Gastroesophageal sphincter (tissue), 4 donors: Measurements from ENCODE around the gene ACADVL. TPM values are rescaled to one million over a fixed set of nuclear protein-coding genes. Genes with fewer than 3 reads are reported as not detected.

Experiments used
- ATAC-seq: fragments of 150-250 bp; one replicate; pipeline ENCODE4 v1.9.1; 2016; ENCODE audit warnings: mild to moderate bottlenecking, moderate library complexity
- H3K27ac ChIP-seq, 4 donors: fragments of 200-600 bp; sonication (generic) in 3 of 4; 1 replicate in 3 of 4; 2 replicates in 1 of 4; pipeline ENCODE4 v1.5.1; 2016 to 2019
- H3K27me3 ChIP-seq: fragments of 200-600 bp; sonication (generic); one replicate; pipeline ENCODE4 v1.5.1; 2019
- H3K36me3 ChIP-seq, 2 donors: fragments of 200-600 bp; sonication (generic); one replicate each; pipeline ENCODE4 v1.5.1; 2019; ENCODE audit warnings: control low read depth in 1 of 2
- H3K4me1 ChIP-seq, 3 donors: fragments of 200-600 bp; sonication (generic); 1 replicate in 2 of 3; 2 replicates in 1 of 3; pipeline ENCODE4 v1.5.1; 2016 to 2019; ENCODE audit warnings: control low read depth in 2 of 3
- H3K4me3 ChIP-seq, 2 donors: fragments of 200-600 bp; sonication (generic); one replicate each; pipeline ENCODE4 v1.5.1; 2019; ENCODE audit warnings: mild to moderate bottlenecking in 1 of 2, moderate library complexity in 1 of 2
- H3K9me3 ChIP-seq, 3 donors: fragments of 200-600 bp; sonication (generic); one replicate each; pipeline ENCODE4 v1.5.1; 2017 to 2019; ENCODE audit warnings: control low read depth in 2 of 3
- EP300 ChIP-seq: sonication (generic); formaldehyde crosslinking; IDR thresholded peaks from one replicate; pipeline ENCODE4 v1.6.1; 2017; ENCODE audit warnings: antibody characterized with exemption, mild to moderate bottlenecking
- POLR2A ChIP-seq, 2 donors: fragments of 450-650 bp; IDR thresholded peaks; one replicate each; pipeline ENCODE4 v1.6.1; 2017; ENCODE audit warnings: antibody characterized with exemption in 2 of 2, mild to moderate bottlenecking in 2 of 2, moderate library complexity in 1 of 2
- POLR2AphosphoS5 ChIP-seq: sonication (generic); formaldehyde crosslinking; IDR thresholded peaks from one replicate; pipeline ENCODE4 v1.6.1; 2017; ENCODE audit warnings: antibody characterized with exemption
- whole genome bisulfite sequencing, 2 donors: methylation state at CpG; one replicate each; pipeline ENCODE4 v1.1.5; 2018; ENCODE audit warnings: low coverage in 1 of 2; 5-methylcytosine and 5-hydroxymethylcytosine counted together
- small RNA-seq, 4 donors: library from RNA; depleted of rRNA; stranded (forward); fragments of <200 nt; gene quantifications; one replicate each; pipeline ENCODE3, GENCODE V24; 2016
- total RNA-seq, 4 donors: library from RNA; depleted of rRNA; stranded (reverse); fragments of >200 nt; gene quantifications; one replicate each; pipeline ENCODE4 v1.1.0, GENCODE V29; 2016
- TF ChIP-seq, protein P1 (sequence below), 4 experiments: fragments of 200-600 bp in 2 of 4; fragments of 450-650 bp in 2 of 4; sonication (generic) in 1 of 4; IDR thresholded peaks; one replicate each; pipeline ENCODE4 v1.5.1; 2017 to 2019; ENCODE audit warnings: antibody characterized with exemption in 4 of 4, mild to moderate bottlenecking in 2 of 4, moderate library complexity in 2 of 4

ACADVL gene
- total RNA-seq, 4 donors from 2014 or later = 331 to 508 (median 475) TPM

DNA sequence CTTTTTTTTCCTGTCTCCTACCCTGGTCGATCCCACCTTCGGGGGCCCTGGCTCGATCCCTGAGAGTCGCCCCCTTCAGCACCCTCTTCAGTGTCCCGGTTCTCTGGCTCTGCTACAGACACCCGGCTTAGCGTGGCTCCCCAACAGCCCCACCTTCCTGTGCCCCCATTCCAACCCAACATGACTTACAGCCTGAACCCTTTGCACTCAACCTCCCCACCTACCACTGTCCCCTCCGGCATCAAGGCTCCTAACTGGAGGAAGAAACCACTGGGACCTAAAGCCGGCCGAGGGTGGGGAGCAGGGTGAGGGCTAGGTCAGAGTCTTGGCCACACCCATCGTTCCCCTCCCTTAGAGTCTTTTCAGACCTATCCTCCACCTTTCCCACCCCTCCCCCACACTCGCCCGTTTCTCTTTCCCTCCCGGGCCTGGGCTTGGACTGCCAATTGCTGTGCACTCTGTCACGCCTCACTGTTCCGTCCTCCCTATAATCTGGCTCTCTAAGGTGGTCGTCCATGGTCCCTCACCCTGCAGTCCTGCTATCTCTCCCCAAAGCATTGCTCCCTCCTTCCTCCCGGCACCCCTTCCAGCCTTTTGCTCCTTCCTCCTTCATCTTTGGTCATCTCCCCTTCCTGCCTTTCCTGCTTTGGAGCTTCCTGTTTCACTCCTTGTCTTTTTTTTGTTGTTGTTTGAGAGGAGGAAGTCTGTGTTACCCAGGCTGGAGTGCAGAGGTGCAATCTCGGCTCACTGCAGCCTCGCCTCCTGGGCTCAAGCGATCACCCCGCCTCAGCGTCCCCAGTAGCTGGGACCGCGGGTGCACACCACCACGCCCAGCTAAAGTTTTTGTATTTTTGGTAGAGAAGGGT lies 43.4 kb downstream of the ACADVL start:
- H3K27me3 ChIP-seq = peaks cover 80% of the 10 kb centered on the region
- WGBS, 2 donors = 5 to 9% methylated on average over 11 to 25 of the region's 26 CpGs
- peak; percentile 26 for ATAC-seq
- no peaks in the 10 kb centered on the region for H3K9me3 ChIP-seq
- TF ChIP-seq POLR2A (IDR thresholded peaks at IDR 0.05) (no peak), POLR2AphosphoS5 (no peak), EP300 (no peak)
- TF ChIP-seq, protein P1, sequence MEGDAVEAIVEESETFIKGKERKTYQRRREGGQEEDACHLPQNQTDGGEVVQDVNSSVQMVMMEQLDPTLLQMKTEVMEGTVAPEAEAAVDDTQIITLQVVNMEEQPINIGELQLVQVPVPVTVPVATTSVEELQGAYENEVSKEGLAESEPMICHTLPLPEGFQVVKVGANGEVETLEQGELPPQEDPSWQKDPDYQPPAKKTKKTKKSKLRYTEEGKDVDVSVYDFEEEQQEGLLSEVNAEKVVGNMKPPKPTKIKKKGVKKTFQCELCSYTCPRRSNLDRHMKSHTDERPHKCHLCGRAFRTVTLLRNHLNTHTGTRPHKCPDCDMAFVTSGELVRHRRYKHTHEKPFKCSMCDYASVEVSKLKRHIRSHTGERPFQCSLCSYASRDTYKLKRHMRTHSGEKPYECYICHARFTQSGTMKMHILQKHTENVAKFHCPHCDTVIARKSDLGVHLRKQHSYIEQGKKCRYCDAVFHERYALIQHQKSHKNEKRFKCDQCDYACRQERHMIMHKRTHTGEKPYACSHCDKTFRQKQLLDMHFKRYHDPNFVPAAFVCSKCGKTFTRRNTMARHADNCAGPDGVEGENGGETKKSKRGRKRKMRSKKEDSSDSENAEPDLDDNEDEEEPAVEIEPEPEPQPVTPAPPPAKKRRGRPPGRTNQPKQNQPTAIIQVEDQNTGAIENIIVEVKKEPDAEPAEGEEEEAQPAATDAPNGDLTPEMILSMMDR (IDR thresholded peaks at IDR 0.05) = no peak
- H3K4me1 ChIP-seq = peaks cover 0 to 34% (median 22%) of the 10 kb centered on the region in 3 donors
- peaks cover 0 to 15% of the 10 kb centered on the region in 2 donors for H3K36me3 ChIP-seq
- H3K27ac ChIP-seq = no peak overlapping the region
- H3K4me3 ChIP-seq = peak overlapping the region in 1 of 2 donors; percentile 3

DNA sequence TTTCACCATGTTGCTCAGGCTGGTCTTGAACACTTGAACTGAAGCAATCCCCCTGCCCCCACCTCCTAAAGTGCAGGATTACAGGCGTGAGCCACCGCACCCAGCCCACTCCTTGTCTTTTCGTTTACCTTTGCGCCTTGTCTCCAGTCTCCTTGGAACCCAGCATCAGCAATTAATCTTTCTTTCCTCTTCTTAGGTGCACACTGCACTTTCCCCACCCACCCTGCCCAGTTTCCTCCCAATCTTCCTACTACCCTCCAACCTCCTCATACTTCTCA lies 44.0 kb downstream of the ACADVL start:
- Histone ChIP-seq H3K27me3 (peaks cover 83% of the 10 kb centered on the region), H3K36me3 (peaks cover 0 to 9% of the 10 kb centered on the region in 2 donors), H3K4me1 (peaks cover 0 to 34% (median 22%) of the 10 kb centered on the region in 3 donors), H3K9me3 (no peaks in the 10 kb centered on the region), H3K27ac (no peak overlapping the region), H3K4me3 (no peak overlapping the region)
- TF ChIP-seq POLR2A (IDR thresholded peaks at IDR 0.05) = no peak
- TF ChIP-seq, protein P1 (IDR thresholded peaks at IDR 0.05) = no peak
- no peak for TF ChIP-seq EP300
- no peak for TF ChIP-seq POLR2AphosphoS5
- WGBS, 2 donors = 39 to 52% methylated on average over 4 of the region's 4 CpGs
- ATAC-seq = no peak

DNA sequence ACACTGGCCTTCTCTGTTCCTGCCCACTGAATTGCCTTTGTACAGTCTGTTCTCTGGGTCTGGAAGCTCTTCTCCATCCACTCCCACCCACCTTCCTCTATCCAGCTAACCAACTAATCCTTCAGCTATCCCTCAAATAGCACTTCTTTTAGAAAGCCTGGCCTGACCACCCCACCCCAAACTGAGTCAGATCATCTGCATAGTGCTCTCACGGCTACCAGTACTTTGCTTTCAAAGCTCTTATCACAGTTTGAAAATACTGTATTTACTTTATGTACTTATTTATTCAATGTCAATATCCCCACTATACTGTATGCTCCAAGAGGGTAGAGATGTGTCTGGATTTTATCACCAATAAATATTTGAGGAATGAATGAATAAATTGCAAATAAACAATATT lies 47.0 kb downstream of the ACADVL start:
- 29 to 71% methylated on average over 1 of the region's 1 CpG for WGBS, 2 donors
- no peaks in the 10 kb centered on the region for H3K36me3 ChIP-seq
- no peak overlapping the region for H3K27ac ChIP-seq
- peaks cover 0 to 17% (median 11%) of the 10 kb centered on the region in 3 donors for H3K4me1 ChIP-seq
- H3K9me3 ChIP-seq = no peaks in the 10 kb centered on the region
- peaks cover 65% of the 10 kb centered on the region for H3K27me3 ChIP-seq
- TF ChIP-seq EP300 (no peak), POLR2A (IDR thresholded peaks at IDR 0.05) (no peak), POLR2AphosphoS5 (no peak)
- TF ChIP-seq, protein P1 (IDR thresholded peaks at IDR 0.05) = no peak
- no peak overlapping the region for H3K4me3 ChIP-seq
- ATAC-seq = no peak

Small RNA genes lying within 50 kb of the gene (small RNA-seq; reads per million reads assigned to genes)
- gene AC120057.4 = 0 reads per million in 4 donors
- 3.9 to 7.5 (median 5.0) reads per million in 4 donors for gene MIR324
- 0 reads per million in 4 donors for gene RF00019

Other genes with a start within 250 kb of the ACADVL start
- under 1 TPM in 2 of 4 donors, not detected in 2; 0.19 to 0.62 TPM for gene ALOX12, start 223.9 kb upstream of the ACADVL start, total RNA-seq
- 100 to 1,000 TPM; 150 to 211 (median 170) TPM for gene RNASEK, start 207.3 kb upstream of the ACADVL start, total RNA-seq
- 1 to 10 TPM in 3 of 4 donors, under 1 TPM in 1; 0.93 to 3.9 (median 3.3) TPM for gene BCL6B, start 196.9 kb upstream of the ACADVL start, total RNA-seq
- gene SLC16A13, start 183.9 kb upstream of the ACADVL start, total RNA-seq = under 1 TPM in 3 of 4 donors, not detected in 1; 0.58 to 0.81 (median 0.72) TPM
- gene SLC16A11, start 175.8 kb upstream of the ACADVL start, total RNA-seq = under 1 TPM in 3 of 4 donors, not detected in 1; 0.32 to 0.54 (median 0.39) TPM
- 10 to 100 TPM in 2 of 4 donors, 1 to 10 TPM in 2; 3.8 to 25.6 (median 11.3) TPM for gene CLEC10A, start 139.7 kb upstream of the ACADVL start, total RNA-seq
- gene ASGR2, start 105.1 kb upstream of the ACADVL start, total RNA-seq = 1 to 10 TPM in 1 of 4 donors, under 1 TPM in 1, not detected in 2; 0.79 to 1.3 TPM
- 1 to 10 TPM in 1 of 4 donors, under 1 TPM in 1, not detected in 2; 0.54 to 1.2 TPM for gene ASGR1, start 40.6 kb upstream of the ACADVL start, total RNA-seq
- gene DLG4, start 102 bp upstream of the ACADVL start, total RNA-seq = 10 to 100 TPM; 14.1 to 21.7 (median 16.5) TPM
- 10 to 100 TPM; 33.0 to 53.9 (median 45.0) TPM for gene DVL2, start 14.6 kb downstream of the ACADVL start, total RNA-seq
- gene PHF23, start 19.5 kb downstream of the ACADVL start, total RNA-seq = 10 to 100 TPM; 29.4 to 38.2 (median 31.0) TPM
- 100 to 1,000 TPM; 289 to 437 (median 386) TPM for gene GABARAP, start 22.5 kb downstream of the ACADVL start, total RNA-seq
- 10 to 100 TPM; 33.8 to 66.3 (median 52.5) TPM for gene CTDNEP1, start 31.8 kb downstream of the ACADVL start, total RNA-seq
- gene ELP5, start 32.3 kb downstream of the ACADVL start, total RNA-seq = 10 to 100 TPM; 29.6 to 36.8 (median 33.8) TPM
- gene CLDN7, start 42.5 kb downstream of the ACADVL start, total RNA-seq = 10 to 100 TPM in 1 of 4 donors, 1 to 10 TPM in 2, not detected in 1; 1.4 to 16.9 (median 4.7) TPM
- gene SLC2A4, start 61.8 kb downstream of the ACADVL start, total RNA-seq = 100 to 1,000 TPM in 3 of 4 donors, 10 to 100 TPM in 1; 71.8 to 200 (median 149) TPM
- gene YBX2, start 74.7 kb downstream of the ACADVL start, total RNA-seq = 1 to 10 TPM; 3.3 to 6.5 (median 5.3) TPM
- 100 to 1,000 TPM; 145 to 233 (median 183) TPM for gene EIF5A, start 87.7 kb downstream of the ACADVL start, total RNA-seq
- 100 to 1,000 TPM in 1 of 4 donors, 10 to 100 TPM in 3; 66.9 to 104 (median 82.5) TPM for gene GPS2, start 95.4 kb downstream of the ACADVL start, total RNA-seq
- gene NEURL4, start 109.4 kb downstream of the ACADVL start, total RNA-seq = 10 to 100 TPM; 12.0 to 30.4 (median 14.9) TPM
- gene ACAP1, start 116.6 kb downstream of the ACADVL start, total RNA-seq = 1 to 10 TPM; 2.0 to 4.6 (median 3.5) TPM
- gene KCTD11, start 132.2 kb downstream of the ACADVL start, total RNA-seq = 10 to 100 TPM in 2 of 4 donors, 1 to 10 TPM in 2; 8.8 to 16.9 (median 10.3) TPM
- not detected for gene TMEM95, start 135.2 kb downstream of the ACADVL start, total RNA-seq
- gene TNK1, start 161.2 kb downstream of the ACADVL start, total RNA-seq = 1 to 10 TPM; 2.0 to 4.4 (median 3.5) TPM
- 10 to 100 TPM; 16.8 to 38.1 (median 17.7) TPM for gene PLSCR3, start 174.6 kb downstream of the ACADVL start, total RNA-seq
- gene TMEM256, start 184.2 kb downstream of the ACADVL start, total RNA-seq = 10 to 100 TPM; 31.1 to 66.6 (median 57.8) TPM
- 10 to 100 TPM in 3 of 4 donors, 1 to 10 TPM in 1; 9.9 to 28.4 (median 14.4) TPM for gene NLGN2, start 187.9 kb downstream of the ACADVL start, total RNA-seq
- not detected for gene SPEM1, start 200.4 kb downstream of the ACADVL start, total RNA-seq
- not detected for gene SPEM2, start 205.7 kb downstream of the ACADVL start, total RNA-seq
- gene SPEM3, start 208.9 kb downstream of the ACADVL start, total RNA-seq = under 1 TPM in 1 of 4 donors, not detected in 3; 0.08 TPM
- gene TMEM102, start 215.5 kb downstream of the ACADVL start, total RNA-seq = 1 to 10 TPM; 1.3 to 5.6 (median 2.4) TPM
- gene FGF11, start 219.6 kb downstream of the ACADVL start, total RNA-seq = 1 to 10 TPM in 1 of 4 donors, under 1 TPM in 2, not detected in 1; 0.13 to 1.0 (median 0.42) TPM
- gene CHRNB1, start 225.1 kb downstream of the ACADVL start, total RNA-seq = 10 to 100 TPM in 1 of 4 donors, 1 to 10 TPM in 3; 4.7 to 12.1 (median 8.1) TPM